Loucy (cell line): Measurements from ENCODE around the gene MEIOB.

Experiments used
- EZH2phosphoT487 ChIP-seq: fragments of 200-600 bp; IDR thresholded peaks from 2 replicates; pipeline ENCODE4 v1.6.1; 2018; ENCODE audit warnings: antibody characterized with exemption, mild to moderate bottlenecking, moderate library complexity, borderline replicate concordance
- TF ChIP-seq, protein P1 (sequence below): fragments of 200-600 bp; sonication (generic); conservative IDR thresholded peaks from 2 replicates; pipeline ENCODE4 v1.5.1; 2014; ENCODE audit warnings: mild to moderate bottlenecking, antibody characterized with exemption, low read length

DNA sequence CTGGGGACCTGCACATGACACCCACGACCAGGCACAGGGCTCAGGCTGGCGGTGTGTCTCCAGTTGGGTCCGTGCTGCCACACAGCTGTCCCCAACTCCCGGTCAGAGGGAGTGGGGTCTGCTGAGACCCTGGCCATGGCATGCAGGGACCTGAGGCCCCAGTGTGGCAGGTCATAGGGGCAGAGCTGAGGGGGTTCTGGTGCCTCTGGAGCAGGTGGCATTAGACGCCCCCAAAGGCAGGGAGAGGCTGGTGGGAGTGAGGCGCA lies 85.0 kb downstream of the MEIOB start:
- TF ChIP-seq, protein P1, sequence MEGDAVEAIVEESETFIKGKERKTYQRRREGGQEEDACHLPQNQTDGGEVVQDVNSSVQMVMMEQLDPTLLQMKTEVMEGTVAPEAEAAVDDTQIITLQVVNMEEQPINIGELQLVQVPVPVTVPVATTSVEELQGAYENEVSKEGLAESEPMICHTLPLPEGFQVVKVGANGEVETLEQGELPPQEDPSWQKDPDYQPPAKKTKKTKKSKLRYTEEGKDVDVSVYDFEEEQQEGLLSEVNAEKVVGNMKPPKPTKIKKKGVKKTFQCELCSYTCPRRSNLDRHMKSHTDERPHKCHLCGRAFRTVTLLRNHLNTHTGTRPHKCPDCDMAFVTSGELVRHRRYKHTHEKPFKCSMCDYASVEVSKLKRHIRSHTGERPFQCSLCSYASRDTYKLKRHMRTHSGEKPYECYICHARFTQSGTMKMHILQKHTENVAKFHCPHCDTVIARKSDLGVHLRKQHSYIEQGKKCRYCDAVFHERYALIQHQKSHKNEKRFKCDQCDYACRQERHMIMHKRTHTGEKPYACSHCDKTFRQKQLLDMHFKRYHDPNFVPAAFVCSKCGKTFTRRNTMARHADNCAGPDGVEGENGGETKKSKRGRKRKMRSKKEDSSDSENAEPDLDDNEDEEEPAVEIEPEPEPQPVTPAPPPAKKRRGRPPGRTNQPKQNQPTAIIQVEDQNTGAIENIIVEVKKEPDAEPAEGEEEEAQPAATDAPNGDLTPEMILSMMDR: no peak
- no peak for TF ChIP-seq EZH2phosphoT487
